NB4 (cell line): ENCODE results near the gene INSYN1.

ENCODE experiments used
- MAX ChIP-seq: IDR thresholded peaks from 2 replicates; pipeline ENCODE4 v1.6.1; 2011; ENCODE audit warnings: low read depth, low read length
- POLR2A ChIP-seq: IDR thresholded peaks from 2 replicates; pipeline ENCODE4 v1.6.1; 2011; ENCODE audit warnings: mild to moderate bottlenecking; ENCODE audit not compliant: insufficient read length; ENCODE audit errors: extremely low read depth
- TF ChIP-seq, protein P1 (sequence below): IDR thresholded peaks from one replicate; pipeline ENCODE4 v1.5.1; 2012; ENCODE audit warnings: low read depth, low read length

DNA sequence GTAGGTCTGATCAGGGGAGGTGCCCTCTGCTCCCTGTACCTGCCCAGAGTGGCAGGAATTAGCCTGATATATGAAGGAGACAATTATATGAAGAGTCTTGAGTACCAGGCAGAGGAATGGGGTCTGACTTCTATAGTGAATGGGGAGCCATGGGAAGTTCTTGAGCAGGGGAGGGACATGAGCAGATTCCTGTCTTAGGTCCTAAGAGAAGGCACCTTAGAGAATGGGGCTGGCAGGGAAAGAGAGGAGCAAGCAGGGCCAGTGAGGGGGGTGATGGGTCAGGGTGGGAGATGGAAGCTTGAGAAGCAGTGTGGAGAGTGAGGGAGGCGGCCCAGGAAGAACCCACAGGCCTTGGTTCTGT lies 56.5 kb downstream of the INSYN1 start:
- TF ChIP-seq, protein P1, sequence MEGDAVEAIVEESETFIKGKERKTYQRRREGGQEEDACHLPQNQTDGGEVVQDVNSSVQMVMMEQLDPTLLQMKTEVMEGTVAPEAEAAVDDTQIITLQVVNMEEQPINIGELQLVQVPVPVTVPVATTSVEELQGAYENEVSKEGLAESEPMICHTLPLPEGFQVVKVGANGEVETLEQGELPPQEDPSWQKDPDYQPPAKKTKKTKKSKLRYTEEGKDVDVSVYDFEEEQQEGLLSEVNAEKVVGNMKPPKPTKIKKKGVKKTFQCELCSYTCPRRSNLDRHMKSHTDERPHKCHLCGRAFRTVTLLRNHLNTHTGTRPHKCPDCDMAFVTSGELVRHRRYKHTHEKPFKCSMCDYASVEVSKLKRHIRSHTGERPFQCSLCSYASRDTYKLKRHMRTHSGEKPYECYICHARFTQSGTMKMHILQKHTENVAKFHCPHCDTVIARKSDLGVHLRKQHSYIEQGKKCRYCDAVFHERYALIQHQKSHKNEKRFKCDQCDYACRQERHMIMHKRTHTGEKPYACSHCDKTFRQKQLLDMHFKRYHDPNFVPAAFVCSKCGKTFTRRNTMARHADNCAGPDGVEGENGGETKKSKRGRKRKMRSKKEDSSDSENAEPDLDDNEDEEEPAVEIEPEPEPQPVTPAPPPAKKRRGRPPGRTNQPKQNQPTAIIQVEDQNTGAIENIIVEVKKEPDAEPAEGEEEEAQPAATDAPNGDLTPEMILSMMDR = no peak
- TF ChIP-seq POLR2A = no peak
- no peak for TF ChIP-seq MAX
